GM21723 (cell line): Measurements from ENCODE around the gene SALL4.
"Not testable (repeated sequence)": the region's sequence is repeated elsewhere in the genome, so short reads cannot be mapped to it uniquely, and the experiment has no call there.

Source experiments
- ATAC-seq: cut with Tn5 transposase; IDR thresholded peaks from one replicate; pipeline ENCODE4 v1.9.1; 2021; ENCODE audit warnings: mild to moderate bottlenecking, moderate library complexity; ENCODE audit not compliant: unreplicated experiment

SALL4 gene

DNA sequence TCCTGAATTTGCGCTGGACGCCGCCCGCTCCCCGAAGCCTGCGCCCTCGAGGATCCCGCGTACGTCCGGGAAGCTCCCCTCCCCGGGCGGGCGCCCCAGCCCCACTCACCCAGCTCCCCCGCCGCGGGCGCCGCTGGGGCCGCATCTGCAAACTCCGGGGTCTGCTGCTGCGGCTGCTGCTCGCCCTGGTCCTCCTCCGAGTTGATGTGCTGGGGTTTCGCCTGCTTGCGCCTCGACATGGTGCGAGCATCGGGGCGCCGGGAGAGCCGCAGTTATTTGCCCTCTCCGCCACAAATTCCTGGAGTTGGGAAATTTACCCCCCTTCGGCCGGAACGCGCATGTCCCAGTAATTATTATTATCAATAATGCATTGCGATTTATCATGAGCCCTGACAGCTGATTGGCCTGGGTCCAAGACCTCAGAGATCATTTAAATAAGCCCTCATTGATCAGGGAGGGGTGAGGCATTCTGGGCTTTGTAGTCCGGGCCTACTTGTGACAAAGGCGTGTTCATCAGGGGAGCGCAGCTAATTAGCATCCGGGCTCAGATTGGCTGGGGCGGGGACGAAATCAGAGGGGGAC lies at the start of gene SALL4:
Gene SALL4, minus strand, starts transcription at position 352 of the 582 bp plus-strand sequence. Its CDS starts 113 bp downstream, at position 239.
- no peak for ATAC-seq

DNA sequence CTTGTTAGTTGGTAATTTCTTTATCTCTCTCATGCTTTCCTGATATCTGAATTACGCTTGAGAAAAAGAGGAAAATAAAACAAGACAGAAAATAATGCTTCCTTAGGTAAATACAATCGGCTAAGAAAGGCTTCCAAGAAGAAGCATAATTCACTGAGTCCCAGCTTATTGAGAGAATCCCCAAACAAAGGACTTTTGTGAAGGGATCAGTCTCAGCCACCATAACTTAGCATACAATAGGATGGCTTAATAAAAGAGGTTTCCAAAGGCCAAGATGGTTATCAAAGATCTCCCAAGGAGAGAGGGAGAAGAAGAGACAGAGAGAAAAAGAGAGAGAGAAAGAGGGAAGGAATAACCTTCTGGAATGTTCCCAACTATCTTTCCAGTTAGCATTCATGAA lies 46.0 kb upstream of the SALL4 start:
- ATAC-seq: no peak

DNA sequence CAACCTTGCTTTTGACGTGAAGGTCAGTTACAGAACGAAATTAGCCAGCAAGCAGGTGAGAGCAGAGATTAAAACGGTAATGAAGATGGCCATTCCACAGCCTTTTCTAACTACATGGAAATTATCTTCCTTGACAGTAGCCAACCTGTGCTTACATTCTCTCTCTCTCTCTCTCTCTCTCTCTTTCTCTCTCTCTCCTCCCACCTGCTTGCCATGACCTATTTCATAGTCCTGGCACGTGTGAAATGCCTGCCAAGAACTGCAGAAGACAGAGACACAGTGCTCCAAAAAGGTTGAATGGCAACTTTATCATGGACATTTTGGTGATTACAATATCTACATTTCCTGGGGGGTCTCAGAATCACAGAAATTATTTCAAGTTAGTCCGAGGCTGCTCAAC lies 38.5 kb upstream of the SALL4 start:
- no peak for ATAC-seq

DNA sequence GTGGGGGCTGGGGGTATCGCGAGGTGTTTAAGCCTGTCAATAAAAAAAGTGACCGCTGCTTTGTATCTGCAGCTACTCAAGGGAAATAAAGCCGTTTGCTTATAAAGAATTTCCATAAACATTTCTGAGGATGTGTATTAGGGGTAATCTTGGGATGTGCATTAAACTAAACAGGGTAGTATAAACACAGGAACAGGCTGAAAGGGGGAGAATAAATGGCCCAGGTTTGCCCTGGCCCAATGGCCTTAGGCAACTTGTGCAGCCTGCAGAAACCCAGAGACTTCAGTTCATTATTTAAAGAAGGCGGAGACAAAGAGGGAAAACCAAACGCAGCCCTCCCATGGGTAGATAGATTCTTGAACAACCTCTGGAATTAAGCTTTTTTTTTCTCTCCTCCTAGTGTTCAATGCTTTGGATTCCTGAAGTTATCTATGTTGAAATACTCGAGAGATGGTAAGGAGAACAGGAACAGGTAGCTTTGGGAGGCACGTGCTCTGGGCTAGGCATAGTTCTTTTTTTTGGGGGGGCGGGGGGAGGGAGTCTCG lies 35.6 kb upstream of the SALL4 start:
- no peak for ATAC-seq

DNA sequence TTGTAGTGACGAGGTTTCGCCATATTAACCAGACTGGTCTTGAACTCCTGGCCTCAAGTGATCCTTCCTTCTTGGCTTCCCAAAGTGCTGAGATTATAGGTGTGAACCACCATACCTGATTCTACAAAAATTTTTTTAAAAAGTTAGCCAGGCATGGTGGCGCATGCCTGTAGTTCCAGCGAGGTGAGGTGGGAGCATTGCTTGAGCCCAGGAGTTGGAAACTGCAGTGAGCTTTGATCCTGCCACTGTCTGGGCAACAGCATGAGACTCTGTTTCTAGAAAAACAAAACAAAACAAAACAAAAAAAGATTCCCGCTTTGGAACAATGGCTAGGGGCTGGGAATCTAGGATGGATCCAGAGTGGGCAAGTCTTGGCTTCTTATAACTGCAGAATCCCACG lies 35.1 kb upstream of the SALL4 start:
- no peak for ATAC-seq

DNA sequence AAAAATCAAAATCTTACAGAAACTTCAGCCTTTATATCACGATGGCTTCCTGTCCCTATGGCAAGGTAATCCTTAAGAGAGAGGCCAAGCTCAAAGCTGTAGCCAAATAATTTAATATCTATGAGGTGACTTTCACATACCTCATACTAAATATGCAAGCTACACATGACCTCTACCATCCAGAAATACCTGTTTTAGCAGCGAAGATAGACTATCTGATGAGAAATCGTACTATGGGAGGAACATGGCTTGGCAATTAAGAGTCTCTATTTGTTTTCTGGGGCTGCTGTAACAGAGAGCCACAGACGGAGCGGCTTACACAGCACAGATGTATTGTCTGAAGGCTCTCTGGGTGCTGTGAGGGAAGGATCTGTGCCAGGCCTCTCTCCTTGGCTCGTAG lies 31.0 kb upstream of the SALL4 start:
- no peak for ATAC-seq

DNA sequence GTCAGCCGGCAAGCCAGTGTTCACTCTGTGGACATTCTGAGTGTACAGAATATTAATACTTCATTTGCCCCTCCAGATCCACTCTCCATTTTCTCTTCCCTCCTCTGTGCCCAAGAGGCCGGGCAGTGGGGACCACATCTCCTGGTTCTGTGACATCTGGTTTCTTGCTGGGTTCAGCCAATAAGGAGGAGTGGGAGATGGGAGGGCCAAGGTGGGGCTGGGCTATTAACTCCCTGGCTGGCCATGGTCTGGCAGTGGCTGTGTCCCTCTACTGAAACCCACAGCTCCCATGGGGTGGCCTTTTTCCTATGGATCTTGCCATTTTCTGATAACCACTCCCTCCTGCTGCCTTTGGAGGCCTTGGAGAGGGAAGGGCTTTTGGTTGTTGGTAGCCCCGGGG lies 30.0 kb upstream of the SALL4 start:
- no peak for ATAC-seq

DNA sequence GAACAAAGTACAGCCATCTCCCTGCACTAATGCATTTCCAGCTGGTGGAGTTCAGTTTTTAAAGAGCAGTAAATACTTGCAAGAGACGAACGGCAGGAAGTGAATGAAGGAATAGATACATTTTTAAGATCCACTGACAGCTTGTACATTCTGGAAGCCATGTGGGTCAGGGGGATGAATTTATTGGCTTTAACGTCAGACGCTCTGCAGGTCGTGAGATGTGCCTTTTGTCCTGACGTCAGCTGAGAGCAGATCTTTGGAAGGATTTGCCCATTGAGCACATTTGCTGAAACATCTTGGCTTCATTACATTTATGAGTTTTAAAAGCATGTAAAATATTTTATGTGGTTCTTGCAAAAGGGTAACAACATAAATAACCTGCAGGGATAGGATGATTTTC lies 29.5 kb upstream of the SALL4 start:
- no peak for ATAC-seq

DNA sequence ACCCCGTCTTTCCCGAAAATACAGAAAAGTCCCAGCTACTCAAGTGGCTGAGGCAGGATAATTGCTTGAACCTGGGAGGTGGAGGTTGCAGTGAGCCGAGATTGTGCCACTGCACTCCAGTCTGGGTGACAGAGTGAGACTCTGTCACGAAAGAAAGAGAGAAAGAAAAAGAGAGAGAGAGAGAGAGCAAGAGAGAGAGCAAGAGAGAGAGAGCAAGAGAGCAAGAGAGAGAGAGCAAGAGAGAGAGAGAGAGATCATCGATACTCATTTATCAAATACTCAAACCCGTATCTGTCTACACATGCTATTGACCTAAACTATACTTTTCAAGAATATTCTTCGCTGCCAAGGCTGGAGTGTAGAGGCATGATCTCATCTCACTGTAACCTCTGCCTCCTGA lies 28.2 kb upstream of the SALL4 start:
- no peak for ATAC-seq

DNA sequence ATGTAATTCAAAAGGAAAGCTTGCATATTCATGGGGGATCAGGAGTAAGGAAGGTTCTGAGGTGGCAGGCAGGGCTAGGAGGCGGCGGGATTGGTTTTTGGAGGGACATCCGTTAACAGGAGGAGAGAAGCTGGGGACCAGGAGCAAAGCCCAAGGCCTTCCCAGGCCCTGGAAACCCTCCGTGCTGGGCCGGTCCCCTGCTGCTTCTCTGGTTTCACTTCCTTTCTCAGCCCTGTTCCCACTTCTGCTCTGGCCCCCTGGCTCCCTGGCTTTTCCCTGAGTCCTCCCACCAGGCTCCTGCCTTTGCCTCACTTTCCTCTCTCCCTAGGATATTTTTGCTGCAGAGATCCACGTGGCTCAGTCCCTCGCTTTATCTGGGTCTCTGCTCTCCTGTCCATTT lies 26.4 kb upstream of the SALL4 start:
- no peak for ATAC-seq

DNA sequence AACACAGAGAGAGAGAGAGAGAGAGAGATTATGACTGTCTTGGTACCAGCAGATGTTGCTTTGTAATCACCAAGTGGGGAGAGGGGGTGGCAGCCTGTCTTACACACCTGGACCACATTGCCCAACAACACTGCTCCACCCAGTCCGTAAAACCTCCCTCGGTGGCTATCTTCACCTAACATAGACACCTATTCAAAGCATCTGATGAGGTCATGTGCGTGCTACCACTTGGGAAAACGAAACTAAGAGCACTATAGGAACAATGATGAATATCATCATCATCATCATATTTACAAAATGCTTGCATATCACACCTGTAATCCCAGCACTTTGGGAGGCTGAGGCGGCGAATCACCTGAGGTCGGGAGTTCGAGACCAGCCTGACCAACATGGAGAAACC lies 24.1 kb upstream of the SALL4 start:
- no peak for ATAC-seq

DNA sequence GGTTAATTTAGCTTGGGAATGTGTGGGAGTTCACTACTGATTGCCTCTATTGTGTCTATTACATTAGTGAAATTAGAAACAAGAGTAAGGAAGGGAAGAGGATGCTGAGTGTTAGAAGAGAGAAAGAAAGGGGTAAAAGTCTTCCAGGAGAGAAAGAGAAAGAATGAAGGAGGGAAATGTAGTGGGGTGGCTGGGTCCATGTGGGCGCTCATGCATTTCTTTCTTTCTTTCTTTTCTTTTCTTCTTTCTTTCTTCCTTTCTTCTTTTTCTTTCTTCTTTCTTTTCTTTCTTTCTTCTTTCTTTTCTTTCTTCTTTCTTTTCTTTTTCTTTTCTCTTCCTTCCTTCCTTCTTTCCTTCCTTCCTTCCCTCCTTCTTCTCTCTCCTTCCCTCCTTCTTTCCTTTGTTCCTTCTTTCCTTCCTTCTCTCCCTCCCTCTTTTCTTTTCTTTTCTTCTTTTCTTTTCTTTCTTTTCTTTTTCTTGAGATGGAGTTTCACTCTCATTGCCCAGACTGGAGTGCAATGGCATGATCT lies 16.2 kb upstream of the SALL4 start:
- no peak for ATAC-seq

DNA sequence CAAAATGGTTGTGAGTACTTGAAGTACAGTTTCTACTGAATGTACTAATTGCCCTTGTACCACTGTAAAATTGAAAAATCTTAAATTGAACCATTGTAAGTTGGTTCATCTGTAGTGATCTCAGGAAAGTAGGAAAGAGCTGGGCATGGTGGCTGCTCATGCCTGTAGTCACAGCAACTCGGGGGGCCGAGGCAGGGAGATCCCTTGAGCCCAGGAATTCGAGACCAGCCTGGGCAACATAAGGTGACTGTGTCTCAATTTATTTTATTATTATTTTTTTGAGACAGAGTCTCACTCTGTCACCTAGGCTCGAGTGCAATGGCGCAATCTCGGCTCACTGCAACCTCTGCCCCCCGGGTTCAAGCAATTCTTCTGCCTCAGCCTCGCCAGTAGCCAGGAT lies 14.5 kb upstream of the SALL4 start:
- ATAC-seq: not testable (repeated sequence)

DNA sequence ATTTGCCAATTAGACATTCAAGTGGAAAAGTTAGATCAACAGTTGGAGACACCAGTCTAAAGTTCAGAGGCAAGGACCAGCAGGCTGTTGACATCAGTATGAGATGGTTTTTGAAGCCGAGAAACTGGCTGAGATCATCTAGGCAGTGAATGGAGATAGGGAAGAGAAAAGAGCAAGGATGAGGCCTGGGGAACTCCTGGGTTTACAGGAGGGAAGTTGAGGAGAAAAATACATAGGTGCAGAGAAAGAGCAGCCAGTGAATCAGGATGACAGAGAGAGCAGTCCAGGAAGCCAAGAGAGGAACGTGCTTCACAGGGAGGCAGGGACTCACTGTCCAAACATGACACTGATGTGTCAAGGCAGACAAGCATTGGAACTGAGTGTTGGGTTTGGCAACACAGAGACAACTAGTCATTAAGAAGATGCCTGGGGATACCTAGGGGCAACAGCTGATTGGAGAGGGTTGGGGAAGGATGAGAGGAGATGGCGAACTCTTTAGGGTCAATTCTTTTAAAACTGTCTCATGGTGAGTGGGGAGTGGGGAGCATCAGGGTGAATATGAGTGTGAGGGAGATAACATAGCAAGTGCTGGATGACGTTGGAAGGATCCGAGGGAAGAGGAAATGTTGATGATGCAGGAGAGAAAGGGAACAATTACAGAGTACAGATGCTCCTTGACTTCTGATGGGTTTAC lies 13.2 kb upstream of the SALL4 start:
- no peak for ATAC-seq

DNA sequence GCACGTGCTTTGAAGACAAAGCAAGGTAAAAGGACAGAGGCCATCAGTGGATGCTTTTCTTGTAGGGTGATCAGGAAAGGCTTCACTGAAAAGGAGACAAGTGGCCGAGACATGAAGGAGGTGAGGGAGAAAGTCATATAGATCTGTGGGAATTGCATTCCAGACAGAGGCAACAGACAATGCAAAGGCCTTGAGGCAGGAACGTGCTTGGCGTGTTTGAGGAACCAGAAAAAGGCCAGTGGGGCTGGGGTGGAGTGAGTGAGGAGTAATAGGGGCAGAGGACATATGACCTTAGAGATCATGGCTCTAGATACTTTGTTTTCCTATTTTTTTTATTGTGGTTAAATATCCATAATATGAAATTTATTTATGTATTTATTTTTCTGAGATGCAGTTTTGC lies 10.5 kb upstream of the SALL4 start:
- ATAC-seq: no peak

DNA sequence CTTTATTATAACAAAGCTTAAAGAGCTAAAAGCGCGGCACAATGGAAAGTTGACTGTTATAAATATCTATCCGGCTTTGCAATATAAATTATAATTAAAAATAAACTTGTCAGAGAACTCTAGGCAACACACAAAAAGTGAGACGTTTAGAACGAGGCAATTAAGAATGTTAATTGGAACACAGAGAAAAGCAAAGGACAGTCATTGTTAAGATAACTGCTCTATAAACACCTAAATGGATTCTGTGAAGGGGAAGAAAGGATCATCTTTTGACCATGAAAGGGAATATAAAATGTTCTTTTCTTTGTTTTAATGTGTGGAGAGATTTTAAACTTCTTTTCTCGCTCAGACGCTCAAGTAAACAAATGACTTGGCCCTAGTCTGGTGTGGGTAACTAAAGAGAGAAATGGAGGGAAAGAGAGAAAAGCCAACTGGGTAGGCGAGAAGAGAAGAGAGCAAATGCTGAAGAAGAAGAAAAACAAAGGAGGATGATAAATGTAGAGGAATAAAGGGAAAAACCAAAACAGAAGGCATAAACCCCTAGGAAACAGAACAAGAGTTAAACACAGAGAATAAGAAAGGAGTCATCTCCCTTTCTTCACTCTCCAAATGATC lies 9.3 kb upstream of the SALL4 start:
- no peak for ATAC-seq

DNA sequence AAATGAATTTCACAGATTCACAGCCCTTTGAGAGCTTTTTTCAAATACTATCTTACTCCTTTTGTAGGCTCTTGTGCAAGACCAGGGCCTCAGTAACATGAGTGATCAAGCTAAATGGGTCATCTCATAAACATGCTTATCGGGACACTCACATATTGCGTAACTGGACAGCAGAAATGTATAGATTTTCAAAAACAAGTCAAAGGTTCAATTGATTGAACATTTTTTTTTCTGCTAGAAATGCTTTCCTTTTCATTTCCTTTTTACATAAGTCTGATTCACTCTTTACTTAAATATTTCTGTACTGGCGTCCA lies 8.7 kb upstream of the SALL4 start:
- ATAC-seq: no peak

DNA sequence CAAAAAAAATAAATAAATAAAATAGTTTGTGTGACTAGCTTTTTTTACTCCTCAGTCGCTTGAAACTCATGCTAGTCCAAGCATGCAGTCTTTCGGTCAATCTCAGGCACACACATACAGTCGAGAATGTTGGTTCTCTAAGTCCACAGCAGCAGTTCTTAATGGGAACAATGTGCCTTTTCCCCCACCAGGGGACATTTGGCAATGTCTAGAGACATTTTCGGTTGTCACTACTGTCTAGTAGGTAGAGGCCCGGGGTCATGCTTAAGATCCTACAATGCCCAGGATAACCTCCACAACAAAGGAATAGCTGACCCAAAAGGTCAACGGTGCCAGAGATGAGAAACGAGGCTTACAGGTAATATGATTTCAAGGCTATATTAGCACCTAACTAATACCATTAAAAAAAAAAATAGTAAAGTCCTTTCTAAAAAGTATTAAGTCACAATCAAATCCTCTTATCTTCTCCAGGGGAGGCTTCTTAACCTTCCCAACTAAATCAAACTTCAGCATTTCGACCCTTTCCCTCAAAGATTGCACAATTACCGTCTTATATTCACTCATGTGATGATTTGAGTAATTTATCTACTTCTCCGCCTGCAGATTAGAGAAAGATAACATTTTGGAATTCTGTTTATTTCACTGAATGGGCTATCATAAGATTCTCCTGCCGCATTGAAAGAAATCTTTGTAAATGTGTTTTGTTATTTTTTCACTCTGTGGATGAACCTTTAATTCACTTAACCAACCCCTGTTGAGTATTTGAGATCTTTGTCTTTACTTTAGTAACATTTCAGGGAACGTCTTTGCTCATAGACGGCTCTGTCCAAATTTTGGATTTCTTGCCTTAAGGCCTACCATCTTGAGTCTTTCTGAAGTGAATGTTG lies 8.1 kb upstream of the SALL4 start:
- no peak for ATAC-seq

DNA sequence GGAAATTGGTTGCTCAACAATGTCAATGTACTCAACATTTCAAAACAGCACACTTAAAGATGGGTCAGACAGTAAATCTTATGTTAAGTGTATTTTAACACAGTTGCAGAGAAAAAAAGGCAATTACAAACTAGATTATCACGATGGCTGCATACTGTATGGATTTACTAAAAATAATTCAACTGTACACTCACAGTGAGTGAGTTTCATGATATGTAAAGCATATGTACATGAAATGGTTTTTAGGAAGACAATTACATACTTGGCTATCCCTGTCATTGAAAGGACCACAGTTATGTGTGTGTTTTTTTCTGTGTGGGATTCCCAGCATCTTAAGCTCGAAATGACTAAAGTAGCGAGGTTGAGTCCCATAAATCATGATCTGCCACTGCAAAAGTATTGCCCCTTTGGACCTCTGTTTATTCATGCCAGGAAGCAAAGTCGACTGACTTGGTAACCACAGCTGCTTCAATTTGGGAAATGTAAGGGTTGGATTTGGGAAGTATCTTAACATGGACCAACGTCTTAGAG lies 5.5 kb upstream of the SALL4 start:
- no peak for ATAC-seq

DNA sequence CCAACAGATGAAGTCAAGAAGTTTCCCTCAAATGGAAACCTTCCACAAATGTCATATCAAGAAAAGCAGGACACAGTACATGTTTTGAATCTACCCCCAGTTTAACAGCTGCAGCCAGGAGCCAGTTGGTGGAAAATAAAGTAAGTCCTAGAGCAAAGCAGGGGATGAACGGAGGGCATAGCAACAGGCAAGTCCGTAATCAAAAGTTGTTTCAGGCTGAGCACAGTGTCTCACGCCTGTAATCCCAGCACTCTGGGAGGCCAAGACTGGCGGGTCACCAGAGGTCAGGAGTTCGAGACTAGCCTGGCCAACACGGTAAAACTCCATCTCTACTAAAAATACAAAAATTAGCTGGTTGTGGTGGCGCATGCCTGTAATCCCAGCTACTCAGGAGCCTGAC lies 2.4 kb upstream of the SALL4 start:
- ATAC-seq: no peak
